Measurements from ENCODE around the gene HERPUD1.

GRCh38 chr16:56883586-56883985 lies 48.4 kb upstream of the HERPUD1 start:
- TF ChIP-seq, protein P1, sequence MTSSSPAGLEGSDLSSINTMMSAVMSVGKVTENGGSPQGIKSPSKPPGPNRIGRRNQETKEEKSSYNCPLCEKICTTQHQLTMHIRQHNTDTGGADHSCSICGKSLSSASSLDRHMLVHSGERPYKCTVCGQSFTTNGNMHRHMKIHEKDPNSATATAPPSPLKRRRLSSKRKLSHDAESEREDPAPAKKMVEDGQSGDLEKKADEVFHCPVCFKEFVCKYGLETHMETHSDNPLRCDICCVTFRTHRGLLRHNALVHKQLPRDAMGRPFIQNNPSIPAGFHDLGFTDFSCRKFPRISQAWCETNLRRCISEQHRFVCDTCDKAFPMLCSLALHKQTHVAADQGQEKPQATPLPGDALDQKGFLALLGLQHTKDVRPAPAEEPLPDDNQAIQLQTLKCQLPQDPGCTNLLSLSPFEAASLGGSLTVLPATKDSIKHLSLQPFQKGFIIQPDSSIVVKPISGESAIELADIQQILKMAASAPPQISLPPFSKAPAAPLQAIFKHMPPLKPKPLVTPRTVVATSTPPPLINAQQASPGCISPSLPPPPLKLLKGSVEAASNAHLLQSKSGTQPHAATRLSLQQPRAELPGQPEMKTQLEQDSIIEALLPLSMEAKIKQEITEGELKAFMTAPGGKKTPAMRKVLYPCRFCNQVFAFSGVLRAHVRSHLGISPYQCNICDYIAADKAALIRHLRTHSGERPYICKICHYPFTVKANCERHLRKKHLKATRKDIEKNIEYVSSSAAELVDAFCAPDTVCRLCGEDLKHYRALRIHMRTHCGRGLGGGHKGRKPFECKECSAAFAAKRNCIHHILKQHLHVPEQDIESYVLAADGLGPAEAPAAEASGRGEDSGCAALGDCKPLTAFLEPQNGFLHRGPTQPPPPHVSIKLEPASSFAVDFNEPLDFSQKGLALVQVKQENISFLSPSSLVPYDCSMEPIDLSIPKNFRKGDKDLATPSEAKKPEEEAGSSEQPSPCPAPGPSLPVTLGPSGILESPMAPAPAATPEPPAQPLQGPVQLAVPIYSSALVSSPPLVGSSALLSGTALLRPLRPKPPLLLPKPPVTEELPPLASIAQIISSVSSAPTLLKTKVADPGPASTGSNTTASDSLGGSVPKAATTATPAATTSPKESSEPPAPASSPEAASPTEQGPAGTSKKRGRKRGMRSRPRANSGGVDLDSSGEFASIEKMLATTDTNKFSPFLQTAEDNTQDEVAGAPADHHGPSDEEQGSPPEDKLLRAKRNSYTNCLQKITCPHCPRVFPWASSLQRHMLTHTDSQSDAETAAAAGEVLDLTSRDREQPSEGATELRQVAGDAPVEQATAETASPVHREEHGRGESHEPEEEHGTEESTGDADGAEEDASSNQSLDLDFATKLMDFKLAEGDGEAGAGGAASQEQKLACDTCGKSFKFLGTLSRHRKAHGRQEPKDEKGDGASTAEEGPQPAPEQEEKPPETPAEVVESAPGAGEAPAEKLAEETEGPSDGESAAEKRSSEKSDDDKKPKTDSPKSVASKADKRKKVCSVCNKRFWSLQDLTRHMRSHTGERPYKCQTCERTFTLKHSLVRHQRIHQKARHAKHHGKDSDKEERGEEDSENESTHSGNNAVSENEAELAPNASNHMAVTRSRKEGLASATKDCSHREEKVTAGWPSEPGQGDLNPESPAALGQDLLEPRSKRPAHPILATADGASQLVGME (CRISPR knock-in tag; IDR thresholded peaks at IDR 0.05), result no peak
- TF ChIP-seq, protein P2, sequence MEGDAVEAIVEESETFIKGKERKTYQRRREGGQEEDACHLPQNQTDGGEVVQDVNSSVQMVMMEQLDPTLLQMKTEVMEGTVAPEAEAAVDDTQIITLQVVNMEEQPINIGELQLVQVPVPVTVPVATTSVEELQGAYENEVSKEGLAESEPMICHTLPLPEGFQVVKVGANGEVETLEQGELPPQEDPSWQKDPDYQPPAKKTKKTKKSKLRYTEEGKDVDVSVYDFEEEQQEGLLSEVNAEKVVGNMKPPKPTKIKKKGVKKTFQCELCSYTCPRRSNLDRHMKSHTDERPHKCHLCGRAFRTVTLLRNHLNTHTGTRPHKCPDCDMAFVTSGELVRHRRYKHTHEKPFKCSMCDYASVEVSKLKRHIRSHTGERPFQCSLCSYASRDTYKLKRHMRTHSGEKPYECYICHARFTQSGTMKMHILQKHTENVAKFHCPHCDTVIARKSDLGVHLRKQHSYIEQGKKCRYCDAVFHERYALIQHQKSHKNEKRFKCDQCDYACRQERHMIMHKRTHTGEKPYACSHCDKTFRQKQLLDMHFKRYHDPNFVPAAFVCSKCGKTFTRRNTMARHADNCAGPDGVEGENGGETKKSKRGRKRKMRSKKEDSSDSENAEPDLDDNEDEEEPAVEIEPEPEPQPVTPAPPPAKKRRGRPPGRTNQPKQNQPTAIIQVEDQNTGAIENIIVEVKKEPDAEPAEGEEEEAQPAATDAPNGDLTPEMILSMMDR (IDR thresholded peaks at IDR 0.05 in 2 of 3, conservative IDR thresholded peaks at IDR 0.05 in 1 of 3; ENCODE audit: insufficient read depth in 2 of 3, low read depth in 1 of 3, low read length in 3 of 3), result no peak
- TF ChIP-seq HLTF (IDR thresholded peaks at IDR 0.05) (no peak), CHD4 (IDR thresholded peaks at IDR 0.05; ENCODE audit: insufficient read depth, insufficient replicate concordance, low read depth, low read length, poor library complexity, severe bottlenecking) (no peak), PYGO2 (tag; IDR thresholded peaks at IDR 0.05) (no peak), ZBTB40 (IDR thresholded peaks at IDR 0.05) (no peak), ZBTB40 (CRISPR knock-in tag; IDR thresholded peaks at IDR 0.05) (no peak)
